ENCODE measurements around the gene EIF4EBP2. TPM values are rescaled to one million over a fixed set of nuclear protein-coding genes. Genes with fewer than 3 reads are reported as not detected.
A peak's percentile ranks its signal among the peaks of the same experiment; 100 is the strongest.

The EIF4EBP2 gene
- total and polyA plus RNA-seq, 2 of the 13 experiments (the other 11 are each of a cell fraction or from before 2014, with no cell fraction given) = 16.9 to 22.0 TPM

GRCh38 chr10:70418229-70418628 lies 14.3 kb downstream of the EIF4EBP2 start (continued):
- TF ChIP-seq ZNF281 (CRISPR knock-in tag; IDR thresholded peaks at IDR 0.05; ENCODE audit: borderline replicate concordance) = peak; percentile 60; the same call in 1 of the 2 replicates
- TF ChIP-seq ZNF12 (CRISPR knock-in tag; IDR thresholded peaks at IDR 0.05) = peak; percentile 92
- TF ChIP-seq POLR2G (IDR thresholded peaks at IDR 0.05; ENCODE audit: low read depth, low read length) = 0 out of 2 replicates have a peak, but pooled peaks have one; percentile 22

- in situ Hi-C loops (cut with HindIII; ENCODE audit: extremely low pct_ligation_motif_present, low pct_unique_long_range_greater_than_20kb) = no loop called here
Observed at GRCh38 chr10:70418713-70419112, 14.8 kb downstream of the EIF4EBP2 start.

More at GRCh38 chr10:70418713-70419112, 14.8 kb downstream of the EIF4EBP2 start:
- H3K27me3 ChIP-seq (ENCODE audit: control insufficient read depth in 1 of 2, insufficient read depth in 2 of 2, low read length in 2 of 2) = no peaks in the 10 kb centered on the region
- peaks cover 8% of the 10 kb centered on the region for H3K79me2 ChIP-seq (ENCODE audit: insufficient read depth, low read length)
- BruUV-seq (replicated peaks) = no TSS peak
- no peak overlapping the region for H3K27ac ChIP-seq (ENCODE audit: extremely low read length, insufficient read depth, low read length)
- H3K9me3 ChIP-seq (ENCODE audit: low read length) = no peaks in the 10 kb centered on the region
- ChIA-PET POLR2A (interaction anchor here (2.0 kb wide), 1 partner anchor 13 kb away, joined by 10 read pairs; no protein-coding TSS in a partner anchor), CTCF (ENCODE audit: low intra/inter-chr PET ratio, low total read pairs) (no interaction called here)
- FAIRE-seq (no peak), DNase-seq (ENCODE audit: low spot score) (no peak), ATAC-seq (no peak)
- 0 out of 2 replicates have a peak, but pooled peaks cover 7% of the 10 kb centered on the region for H4K20me1 ChIP-seq (ENCODE audit: insufficient read depth, low read length)
- TF ChIP-seq ZNF83 (CRISPR knock-in tag; IDR thresholded peaks at IDR 0.05; ENCODE audit: borderline replicate concordance) (no peak), ZNF121 (CRISPR knock-in tag; IDR thresholded peaks at IDR 0.05) (peak; percentile 27; the same call in 1 of the 2 replicates)
- WGBS (ENCODE audit: low lambda C conversion rate) = 95% methylated on average over 3 of the region's 3 CpGs
- H3K9ac ChIP-seq (ENCODE audit: insufficient read depth, low read depth, low read length) = no peak overlapping the region
- intact Hi-C loops (cut with micrococcal nuclease; ENCODE audit: unreplicated experiment) = no loop called here
- H3K4me3 ChIP-seq (replicated peaks in 1 of 3; ENCODE audit: insufficient read depth in 1 of 3, low read depth in 2 of 3, low read length in 3 of 3) = no peak overlapping the region
- peaks cover 14 to 28% of the 10 kb centered on the region in 2 experiments for H3K36me3 ChIP-seq (replicated peaks in 1 of 2; ENCODE audit: control insufficient read depth in 1 of 2, insufficient read depth in 2 of 2, low read length in 2 of 2)
- H2AFZ ChIP-seq (ENCODE audit: low read length) = no peak overlapping the region
- peaks cover 37% of the 10 kb centered on the region for H3K4me1 ChIP-seq (ENCODE audit: insufficient read depth, low read length)
- H3K4me2 ChIP-seq (ENCODE audit: low read depth, low read length) = no peak overlapping the region
